ENCODE measurements around the gene CFAP65. TPM values are rescaled to one million over a fixed set of nuclear protein-coding genes. Genes with fewer than 3 reads are reported as not detected.

The CFAP65 gene
- total RNA-seq, 4 donors from 2014 or later: under 0.01 to 1.3 (median 0.78) TPM; not detected in 1

GRCh38 chr2:219073413-219074129, 32.3 kb upstream of the CFAP65 start:
- WGBS, 2 donors: 53 to 55% methylated on average over 14 of the region's 14 CpGs
- peaks cover 0 to 9% of the 10 kb centered on the region in 2 donors for H3K36me3 ChIP-seq
- no peaks in the 10 kb centered on the region for H3K9me3 ChIP-seq
- peak in 1 of 2 donors; percentile 9 for DNase-seq
- intact Hi-C loops (cut with DNase I): no loop called here
- H3K27me3 ChIP-seq: no peaks in the 10 kb centered on the region
- TF ChIP-seq POLR2A (IDR thresholded peaks at IDR 0.05) (no peak), CTCF (IDR thresholded peaks at IDR 0.05) (peak in 3 of 6 experiments; percentile 14 to 47 (median 25))
- H3K4me1 ChIP-seq: no peaks in the 10 kb centered on the region
- H3K4me3 ChIP-seq (replicated peaks in 1 of 3): no peak overlapping the region
- no peak overlapping the region for H3K27ac ChIP-seq

- Histone ChIP-seq H3K9me3 (no peaks in the 10 kb centered on the region), H3K4me3 (replicated peaks in 1 of 3) (no peak overlapping the region), H3K4me1 (no peaks in the 10 kb centered on the region), H3K27ac (no peak overlapping the region), H3K27me3 (no peaks in the 10 kb centered on the region), H3K36me3 (peaks cover 0 to 9% of the 10 kb centered on the region in 2 donors)
- TF ChIP-seq CTCF (IDR thresholded peaks at IDR 0.05): no peak
- no peak for TF ChIP-seq POLR2A (IDR thresholded peaks at IDR 0.05)
- WGBS, 2 donors: 84 to 86% methylated on average over 9 of the region's 9 CpGs
- DNase-seq: no peak
- intact Hi-C loops (cut with DNase I): no loop called here
Measured at GRCh38 chr2:219072741-219073250, 31.5 kb upstream of the CFAP65 start.

- Histone ChIP-seq H3K9me3 (no peaks in the 10 kb centered on the region), H3K4me1 (no peaks in the 10 kb centered on the region), H3K36me3 (peaks cover 0 to 9% of the 10 kb centered on the region in 2 donors), H3K4me3 (replicated peaks in 1 of 3) (no peak overlapping the region), H3K27me3 (no peaks in the 10 kb centered on the region), H3K27ac (no peak overlapping the region)
- TF ChIP-seq CTCF (IDR thresholded peaks at IDR 0.05): no peak
- TF ChIP-seq POLR2A (IDR thresholded peaks at IDR 0.05): no peak
- DNase-seq: no peak
- WGBS, 2 donors: 79% methylated on average over 6 of the region's 6 CpGs
- intact Hi-C loops (cut with DNase I): no loop called here
Measured at GRCh38 chr2:219071131-219071816, 30.0 kb upstream of the CFAP65 start.

GRCh38 chr2:219065484-219065883, 24.2 kb upstream of the CFAP65 start:
- intact Hi-C loops (cut with DNase I): no loop called here
- 29 to 35% methylated on average over 1 of the region's 1 CpG for WGBS, 2 donors
- TF ChIP-seq POLR2A (IDR thresholded peaks at IDR 0.05): no peak

GRCh38 chr2:219062081-219062480, 20.8 kb upstream of the CFAP65 start:
- Histone ChIP-seq H3K9me3 (no peaks in the 10 kb centered on the region), H3K27me3 (peaks cover 39% of the 10 kb centered on the region), H3K36me3 (no peaks in the 10 kb centered on the region), H3K4me1 (peaks cover 21 to 36% of the 10 kb centered on the region in 2 donors), H3K4me3 (replicated peaks in 1 of 3) (no peak overlapping the region), H3K27ac (no peak overlapping the region)
- 61 to 62% methylated on average over 6 of the region's 6 CpGs for whole genome bisulfite sequencing, 2 donors
- TF ChIP-seq CTCF (IDR thresholded peaks at IDR 0.05): no peak
- DNase-seq: no peak
- intact Hi-C loops (cut with DNase I): no loop called here

More at GRCh38 chr2:219065484-219065883, 24.2 kb upstream of the CFAP65 start:
- no peaks in the 10 kb centered on the region for H3K9me3 ChIP-seq
- no peak for DNase-seq
- no peaks in the 10 kb centered on the region for H3K36me3 ChIP-seq
- H3K4me1 ChIP-seq: peaks cover 0 to 8% of the 10 kb centered on the region in 2 donors
- H3K27ac ChIP-seq: no peak overlapping the region
- no peak overlapping the region for H3K4me3 ChIP-seq (replicated peaks in 1 of 3)
- peaks cover 16% of the 10 kb centered on the region for H3K27me3 ChIP-seq
